ENCODE measurements around the gene MAP2K3.

The MAP2K3 gene

GRCh38 chr17:21252796-21253645 is 31.5 kb upstream of the MAP2K3 start, which contains the start of gene NATD1:
Gene NATD1 (minus strand): TSS chr17:21253410. CDS start chr17:21253264, 146 bp downstream.
- peak; percentile 44 to 63 (median 62) for DNase-seq (ENCODE audit: low read depth in 3 of 3)

GRCh38 chr17:21253646-21254441 is 30.7 kb upstream of the MAP2K3 start:
- DNase-seq (ENCODE audit: low read depth in 3 of 3), result no peak

GRCh38 chr17:21258593-21258992 is 25.9 kb upstream of the MAP2K3 start:
- DNase-seq (ENCODE audit: low read depth in 3 of 3), result no peak

- DNase-seq (ENCODE audit: low read depth in 3 of 3), result no peak
Measured at GRCh38 chr17:21262259-21262993, 22.1 kb upstream of the MAP2K3 start.

- no peak for DNase-seq (ENCODE audit: low read depth in 3 of 3)
Measured at GRCh38 chr17:21263376-21263775, 21.1 kb upstream of the MAP2K3 start.

GRCh38 chr17:21268596-21269188 is 15.8 kb upstream of the MAP2K3 start:
- no peak for DNase-seq (ENCODE audit: low read depth in 3 of 3)

GRCh38 chr17:21269394-21269793 is 15.1 kb upstream of the MAP2K3 start:
- no peak for DNase-seq (ENCODE audit: low read depth in 3 of 3)

GRCh38 chr17:21271454-21272183 is 12.9 kb upstream of the MAP2K3 start:
- DNase-seq (ENCODE audit: low read depth in 3 of 3), result no peak

- DNase-seq (ENCODE audit: low read depth in 3 of 3), result no peak
Measured at GRCh38 chr17:21272250-21272649, 12.3 kb upstream of the MAP2K3 start.

- DNase-seq (ENCODE audit: low read depth in 3 of 3), result no peak
Measured at GRCh38 chr17:21272881-21273792, 11.4 kb upstream of the MAP2K3 start.

- no peak for DNase-seq (ENCODE audit: low read depth in 3 of 3)
Measured at GRCh38 chr17:21275047-21275578, 9.4 kb upstream of the MAP2K3 start.

GRCh38 chr17:21275579-21276263 is 8.8 kb upstream of the MAP2K3 start:
- DNase-seq (ENCODE audit: low read depth in 3 of 3), result peak; percentile 86 to 99 (median 89)

- DNase-seq (ENCODE audit: low read depth in 3 of 3), result no peak
Measured at GRCh38 chr17:21276264-21276588, 8.3 kb upstream of the MAP2K3 start.

- DNase-seq (ENCODE audit: low read depth in 3 of 3), result no peak
Measured at GRCh38 chr17:21277332-21277731, 7.2 kb upstream of the MAP2K3 start.

GRCh38 chr17:21278450-21279197 is 5.9 kb upstream of the MAP2K3 start:
- DNase-seq (ENCODE audit: low read depth in 3 of 3), result no peak

- no peak for DNase-seq (ENCODE audit: low read depth in 3 of 3)
Measured at GRCh38 chr17:21279198-21279535, 5.3 kb upstream of the MAP2K3 start.

- DNase-seq (ENCODE audit: low read depth in 3 of 3), result no peak
Measured at GRCh38 chr17:21279582-21279981, 4.9 kb upstream of the MAP2K3 start.

GRCh38 chr17:21280081-21280518 is 4.4 kb upstream of the MAP2K3 start:
- DNase-seq (ENCODE audit: low read depth in 3 of 3), result peak; percentile 83 to 92 (median 85)

Measured in stimulated activated CD4-positive, alpha-beta T cell treated with anti-CD3 and anti-CD28 coated beads, TNF-alpha, amount 100 ng/mL, for 48 hours (primary cell).